HepG2 (cell line): ENCODE results near the gene TFAP2E. TPM values are rescaled to one million over a fixed set of nuclear protein-coding genes. Genes with fewer than 3 reads are reported as not detected.

Source experiments
- ATAC-seq: fragments of 200-7000 bp; cut with Tn5 transposase; 3 replicates; pipeline ENCODE4 v1.9.1; 2020; ENCODE audit warnings: mild to moderate bottlenecking, moderate library complexity
- BruUV-seq: library from RNA; stranded (reverse); fragments of 400-500 nt; replicated peaks from 2 replicates; lab custom pipeline; 2021; lab: Mats Ljungman, UMichigan
- CTCF ChIA-PET: fragments of 300-600 bp; formaldehyde crosslinking; extraction: SDS; loops from one replicate; lab custom pipeline; 2021; ENCODE audit warnings: low total read pairs, inconsistent platforms, low intra/inter-chr PET ratio; lab: Yijun Ruan, JAX
- POLR2A ChIA-PET: fragments of 350-600 bp; sonication (Branson Sonifier 250); formaldehyde crosslinking; loops from one replicate; lab custom pipeline; 2020; ENCODE audit warnings: antibody characterized with exemption, inconsistent platforms; lab: Yijun Ruan, JAX
- DNase-seq: peaks from one replicate; pipeline ENCODE4 v3.0.0-alpha.2; 2015; ENCODE audit warnings: low spot score
- FAIRE-seq: peaks from 3 replicates; lab custom pipeline; 2011; peaks lifted over from hg19 to GRCh38; lab: Jason Lieb, UNC
- H2AFZ ChIP-seq: one replicate; pipeline ENCODE4 v1.6.1; 2011; ENCODE audit warnings: low read length, inconsistent platforms
- H3K27ac ChIP-seq: fragments of 300-600 bp; 3 replicates; pipeline ENCODE4 v1.8.0; 2011; ENCODE audit warnings: mixed run types, mild to moderate bottlenecking, mixed read lengths, low read length, inconsistent platforms; ENCODE audit not compliant: insufficient read depth; ENCODE audit errors: extremely low read length
- H3K27me3 ChIP-seq, 2 experiments: fragments of 200-600 bp in 1 of 2; 2 replicates in 1 of 2; 3 replicates in 1 of 2; pipeline versions ENCODE4 v1.6.0 to v1.8.0; 2011; ENCODE audit warnings: low read length in 2 of 2, mild to moderate bottlenecking in 2 of 2, moderate library complexity in 2 of 2, inconsistent platforms in 1 of 2; ENCODE audit not compliant: insufficient read depth in 2 of 2, control insufficient read depth in 1 of 2
- H3K36me3 ChIP-seq, 2 experiments: fragments of 200-600 bp in 1 of 2; replicated peaks in 1 of 2; 2 replicates in 1 of 2; 3 replicates in 1 of 2; pipeline versions ENCODE4 v1.5.1 to v1.8.0; 2011; ENCODE audit warnings: low read length in 2 of 2, inconsistent platforms in 1 of 2; ENCODE audit not compliant: insufficient read depth in 2 of 2, control insufficient read depth in 1 of 2
- H3K4me1 ChIP-seq: 2 replicates; pipeline ENCODE4 v1.5.1; 2012; ENCODE audit warnings: low read length, inconsistent platforms; ENCODE audit not compliant: insufficient read depth
- H3K4me2 ChIP-seq: 2 replicates; pipeline ENCODE4 v1.6.0; 2011; ENCODE audit warnings: low read depth, low read length, inconsistent platforms
- H3K4me3 ChIP-seq, 3 experiments: fragments of 200-600 bp in 1 of 3; sonication (generic), shearing (Covaris generic) in 1 of 3; replicated peaks in 1 of 3; 2 replicates each; pipeline ENCODE4 v1.5.1; 2011 to 2016; ENCODE audit warnings: low read length in 3 of 3, inconsistent platforms in 2 of 3, low read depth in 2 of 3, mild to moderate bottlenecking in 2 of 3, control low read depth in 1 of 3, mixed read lengths in 1 of 3; ENCODE audit not compliant: insufficient read depth in 1 of 3
- H3K79me2 ChIP-seq: one replicate; pipeline ENCODE4 v1.6.1; 2011; ENCODE audit warnings: low read length, inconsistent platforms; ENCODE audit not compliant: insufficient read depth
- H3K9ac ChIP-seq: 2 replicates; pipeline ENCODE4 v1.6.0; 2011; ENCODE audit warnings: mild to moderate bottlenecking, low read depth, low read length, inconsistent platforms; ENCODE audit not compliant: insufficient read depth
- H3K9me3 ChIP-seq: 2 replicates; pipeline ENCODE4 v1.5.1; 2012; ENCODE audit warnings: mild to moderate bottlenecking, low read length
- H4K20me1 ChIP-seq: 2 replicates; pipeline ENCODE4 v1.6.0; 2011; ENCODE audit warnings: inconsistent platforms, mild to moderate bottlenecking, low read length, moderate library complexity; ENCODE audit not compliant: insufficient read depth
- CBX1 ChIP-seq: IDR thresholded peaks from one replicate; pipeline ENCODE4 v1.6.1; 2016; ENCODE audit warnings: antibody characterized with exemption, low read depth
- MYC ChIP-seq: sonication (generic); formaldehyde crosslinking; IDR thresholded peaks from 2 replicates; pipeline ENCODE4 v1.9.0; 2021; ENCODE audit warnings: missing genetic modification reagents, borderline replicate concordance
- PRPF4 ChIP-seq: fragments of 200-400 bp; formaldehyde crosslinking; IDR thresholded peaks from 2 replicates; pipeline ENCODE4 v1.6.1; 2016; ENCODE audit warnings: low read length, low read depth; ENCODE audit not compliant: poor library complexity, severe bottlenecking
- SALL2 ChIP-seq: sonication (generic); formaldehyde crosslinking; IDR thresholded peaks from 2 replicates; pipeline ENCODE4 v1.8.1; 2023; ENCODE audit warnings: mild to moderate bottlenecking, missing genetic modification reagents, inconsistent platforms
- TARDBP ChIP-seq: sonication (generic); formaldehyde crosslinking; IDR thresholded peaks from 2 replicates; pipeline ENCODE4 v1.8.0; 2022; ENCODE audit warnings: mild to moderate bottlenecking, missing genetic modification reagents
- TFDP2 ChIP-seq: sonication (generic); formaldehyde crosslinking; IDR thresholded peaks from 2 replicates; pipeline ENCODE4 v1.4.0; 2020; ENCODE audit warnings: missing genetic modification reagents
- THAP9 ChIP-seq: sonication (generic); formaldehyde crosslinking; IDR thresholded peaks from 2 replicates; pipeline ENCODE4; 2020; ENCODE audit warnings: missing genetic modification reagents, mild to moderate bottlenecking, borderline replicate concordance
- U2AF1 ChIP-seq: fragments of 200-400 bp; formaldehyde crosslinking; optimal IDR thresholded peaks from 2 replicates; pipeline ENCODE3; 2017; ENCODE audit warnings: mild to moderate bottlenecking, low read depth, low read length
- ZBTB33 ChIP-seq: sonication (generic); formaldehyde crosslinking; IDR thresholded peaks from 2 replicates; pipeline ENCODE4 v1.4.0; 2020; ENCODE audit warnings: missing genetic modification reagents
- ZFY ChIP-seq: sonication (generic); formaldehyde crosslinking; IDR thresholded peaks from 2 replicates; pipeline ENCODE4 v1.4.0; 2020; ENCODE audit warnings: missing genetic modification reagents
- ZNF224 ChIP-seq: sonication (generic); formaldehyde crosslinking; IDR thresholded peaks from 2 replicates; pipeline ENCODE4 v1.5.0; 2020; ENCODE audit warnings: mild to moderate bottlenecking, missing genetic modification reagents
- ZNF530 ChIP-seq: sonication (generic); formaldehyde crosslinking; IDR thresholded peaks from 2 replicates; pipeline ENCODE4 v1.5.0; 2020; ENCODE audit warnings: low read depth, mild to moderate bottlenecking, missing genetic modification reagents
- WGBS: methylation state at CpG from one replicate; pipeline ENCODE4 v1.1.6; 2017; ENCODE audit warnings: low lambda C conversion rate; 5-methylcytosine and 5-hydroxymethylcytosine counted together
- in situ Hi-C: cut with HindIII; loops from 2 replicates; pipeline ENCODE4 v1.10.0; 2017; ENCODE audit warnings: low pct_unique_long_range_greater_than_20kb; ENCODE audit not compliant: extremely low pct_ligation_motif_present
- intact Hi-C: fragments of 100-400 bp; cut with micrococcal nuclease; formaldehyde crosslinking; loops from one replicate; pipeline ENCODE4 v1.10.0; 2022; ENCODE audit not compliant: unreplicated experiment
- polyA plus RNA-seq, 8 experiments: library from polyadenylated mRNA; depleted of rRNA in 3 of 8; stranded (reverse) in 7 of 8; unstranded in 1 of 8; fragments of >200 nt; fragmentation: Illumina TruSeq in 4 of 8; extraction: Trizol in 4 of 8; gene quantifications; 2 replicates each; pipeline versions ENCODE4 v1.2.1 to v1.2.3, GENCODE V29; 2011 to 2016; ENCODE audit warnings: low read depth in 4 of 8, missing spikeins in 1 of 8, mixed read lengths in 1 of 8; ENCODE audit not compliant: insufficient read depth in 1 of 8
- total RNA-seq, 5 experiments: library from RNA; depleted of rRNA; stranded (reverse); fragments of >200 nt; fragmentation: Illumina TruSeq; extraction: Trizol; gene quantifications; 2 replicates each; pipeline ENCODE4 v1.2.3, GENCODE V29; 2016; ENCODE audit warnings: low read depth in 1 of 5

The TFAP2E gene
- total and polyA plus RNA-seq, 2 of the 13 experiments (the other 11 are each of a cell fraction or from before 2014, with no cell fraction given): 0.31 to 0.41 TPM

- no peak overlapping the region for H3K27ac ChIP-seq
- no peaks in the 10 kb centered on the region for H4K20me1 ChIP-seq
- no peak overlapping the region for H3K4me3 ChIP-seq
- ChIA-PET POLR2A (interaction anchor here (1.3 kb wide), 1 partner anchor 11 kb away, joined by 4 read pairs; the partner anchor contains the start of gene TFAP2E), CTCF (interaction anchor here (3.4 kb wide), 1 partner anchor 111 kb away, joined by 13 read pairs; no protein-coding TSS in a partner anchor)
- H3K4me2 ChIP-seq: no peak overlapping the region
- FAIRE-seq (no peak), DNase-seq (no peak), ATAC-seq (no peak)
- H3K9ac ChIP-seq: no peak overlapping the region
- BruUV-seq: no TSS peak
- in situ Hi-C loops (loop anchor here (5.0 kb wide), 2 partner anchors 110 to 210 kb away; no protein-coding TSS in a partner anchor), intact Hi-C loops (no loop called here)
- TF ChIP-seq CBX1: no peak
- no peak for TF ChIP-seq ZBTB33 (CRISPR knock-in tag)
- no peak for TF ChIP-seq ZFY (CRISPR knock-in tag)
- TF ChIP-seq ZNF530 (CRISPR knock-in tag): no peak
- no peak for TF ChIP-seq ZNF224 (CRISPR knock-in tag)
- no peak for TF ChIP-seq U2AF1
- no peak for TF ChIP-seq PRPF4
- no peak for TF ChIP-seq MYC (CRISPR knock-in tag)
- TF ChIP-seq THAP9 (CRISPR knock-in tag): no peak
- TF ChIP-seq TFDP2 (CRISPR knock-in tag): no peak
- no peak for TF ChIP-seq TARDBP (CRISPR knock-in tag)
- TF ChIP-seq SALL2: no peak
- H3K4me1 ChIP-seq: peaks cover 9% of the 10 kb centered on the region
- H3K79me2 ChIP-seq: no peaks in the 10 kb centered on the region
- H3K27me3 ChIP-seq: no peaks in the 10 kb centered on the region
- no peak overlapping the region for H2AFZ ChIP-seq
- H3K9me3 ChIP-seq: no peaks in the 10 kb centered on the region
- WGBS: 95% methylated on average over 12 of the region's 15 CpGs
- H3K36me3 ChIP-seq: peaks cover 7 to 18% of the 10 kb centered on the region in 2 experiments; a peak in 3 of 5 replicates
Measured at GRCh38 chr1:35561972-35562680, 11.0 kb upstream of the TFAP2E start.
